HTR-8/SVneo (cell line): ENCODE data around the gene OIP5.
A peak's percentile ranks its signal among the peaks of the same experiment; 100 is the strongest.
"Not testable (repeated sequence)": the region's sequence is repeated elsewhere in the genome, so short reads cannot be mapped to it uniquely, and the experiment has no call there.

Experiments
- DNase-seq: peaks from one replicate; pipeline ENCODE4 v3.0.0; 2011; ENCODE audit warnings: low spot score, mixed read lengths; ENCODE audit not compliant: insufficient read length
- FAIRE-seq: peaks from 2 replicates; lab custom pipeline; 2011; peaks lifted over from hg19 to GRCh38; lab: Jason Lieb, UNC

Gene OIP5

GRCh38 chr15:41332194-41333025 lies at the start of gene OIP5, which contains the start of gene NUSAP1:
OIP5 (minus strand) TSS chr15:41332591; CDS start chr15:41332561, 30 bp downstream.
NUSAP1 (plus strand) TSS chr15:41332881; CDS start chr15:41332958, 77 bp downstream.
- peak; percentile 99 for DNase-seq
- FAIRE-seq = peak; percentile 69

GRCh38 chr15:41377978-41378377 lies 45.6 kb upstream of the OIP5 start:
- no peak for FAIRE-seq
- DNase-seq = no peak

GRCh38 chr15:41367418-41367817 lies 35.0 kb upstream of the OIP5 start:
- DNase-seq = no peak
- no peak for FAIRE-seq

GRCh38 chr15:41354371-41354770 lies 22.0 kb upstream of the OIP5 start:
- no peak for FAIRE-seq

GRCh38 chr15:41350057-41350717 lies 17.8 kb upstream of the OIP5 start:
- DNase-seq (no peak), FAIRE-seq (no peak)

More at GRCh38 chr15:41354371-41354770, 22.0 kb upstream of the OIP5 start:
- DNase-seq = no peak

GRCh38 chr15:41347236-41347635 lies 14.8 kb upstream of the OIP5 start:
- DNase-seq (no peak), FAIRE-seq (no peak)

GRCh38 chr15:41341519-41341918 lies 9.1 kb upstream of the OIP5 start:
- DNase-seq (no peak), FAIRE-seq (no peak)

GRCh38 chr15:41340189-41340695 lies 7.9 kb upstream of the OIP5 start:
- FAIRE-seq (no peak), DNase-seq (no peak)

- FAIRE-seq (no peak), DNase-seq (no peak)
Observed at GRCh38 chr15:41337631-41338522, 5.5 kb upstream of the OIP5 start.

GRCh38 chr15:41337047-41337446 lies 4.7 kb upstream of the OIP5 start:
- DNase-seq (no peak), FAIRE-seq (no peak)

GRCh38 chr15:41336549-41336948 lies 4.2 kb upstream of the OIP5 start:
- FAIRE-seq (no peak), DNase-seq (no peak)

GRCh38 chr15:41334293-41335120 lies 2.1 kb upstream of the OIP5 start:
- FAIRE-seq = no peak
- no peak for DNase-seq

GRCh38 chr15:41333026-41333562 lies 703 bp upstream of the OIP5 start:
- no peak for DNase-seq
- FAIRE-seq = no peak

GRCh38 chr15:41331833-41332193 lies 578 bp downstream of the OIP5 start:
- FAIRE-seq (no peak), DNase-seq (no peak)

- FAIRE-seq = no peak
- no peak for DNase-seq
Observed at GRCh38 chr15:41331281-41331680, 1.1 kb downstream of the OIP5 start.

- no peak for FAIRE-seq
- DNase-seq = no peak
Observed at GRCh38 chr15:41323611-41324010, 8.8 kb downstream of the OIP5 start.

GRCh38 chr15:41320805-41321330 lies 11.5 kb downstream of the OIP5 start:
- not testable (repeated sequence) for FAIRE-seq, DNase-seq

- no peak for FAIRE-seq
- DNase-seq = no peak
Observed at GRCh38 chr15:41309226-41309905, 23.0 kb downstream of the OIP5 start.
